ENCODE measurements around the gene ZNF518A.
A peak's percentile ranks its signal among the peaks of the same experiment; 100 is the strongest.

The ZNF518A gene

GRCh38 chr10:96112531-96112930 lies 17.6 kb upstream of the ZNF518A start:
- no peak for DNase-seq (ENCODE audit: low read depth in 1 of 2, low spot score in 1 of 2)
- no peak for TF ChIP-seq JUND (IDR thresholded peaks at IDR 0.05; ENCODE audit: low read depth)
- in situ Hi-C loops (cut with HindIII; ENCODE audit: low pct_unique_long_range_greater_than_20kb, low sequenced_read_pairs) = no loop called here

- in situ Hi-C loops (cut with HindIII; ENCODE audit: low pct_unique_long_range_greater_than_20kb, low sequenced_read_pairs) = no loop called here
- no peak for TF ChIP-seq JUND (IDR thresholded peaks at IDR 0.05; ENCODE audit: low read depth)
- DNase-seq (ENCODE audit: low read depth in 1 of 2, low spot score in 1 of 2) = peak; percentile 73 to 98
These were observed 11.3 kb upstream of the ZNF518A start for GRCh38 chr10:96118604-96119450.

- no peak for TF ChIP-seq JUND (IDR thresholded peaks at IDR 0.05; ENCODE audit: low read depth)
- DNase-seq (ENCODE audit: low read depth in 1 of 2, low spot score in 1 of 2) = no peak
- in situ Hi-C loops (cut with HindIII; ENCODE audit: low pct_unique_long_range_greater_than_20kb, low sequenced_read_pairs) = no loop called here
These were observed 7.3 kb upstream of the ZNF518A start for GRCh38 chr10:96122824-96123223.

- TF ChIP-seq JUND (IDR thresholded peaks at IDR 0.05; ENCODE audit: low read depth) = no peak
- in situ Hi-C loops (cut with HindIII; ENCODE audit: low pct_unique_long_range_greater_than_20kb, low sequenced_read_pairs) = no loop called here
- DNase-seq (ENCODE audit: low read depth in 1 of 2, low spot score in 1 of 2) = peak; percentile 43 to 89
These were observed 5.6 kb upstream of the ZNF518A start for GRCh38 chr10:96124230-96125141.

- no peak for DNase-seq (ENCODE audit: low read depth in 1 of 2, low spot score in 1 of 2)
- TF ChIP-seq JUND (IDR thresholded peaks at IDR 0.05; ENCODE audit: low read depth) = no peak
- in situ Hi-C loops (cut with HindIII; ENCODE audit: low pct_unique_long_range_greater_than_20kb, low sequenced_read_pairs) = no loop called here
These were observed 5.0 kb upstream of the ZNF518A start for GRCh38 chr10:96125142-96125515.

GRCh38 chr10:96130326-96130995 lies 364 bp downstream of the ZNF518A start:
- DNase-seq (ENCODE audit: low read depth in 1 of 2, low spot score in 1 of 2) = peak; percentile 67 to 91
- in situ Hi-C loops (cut with HindIII; ENCODE audit: low pct_unique_long_range_greater_than_20kb, low sequenced_read_pairs) = no loop called here
- TF ChIP-seq JUND (IDR thresholded peaks at IDR 0.05; ENCODE audit: low read depth) = no peak

- no peak for DNase-seq (ENCODE audit: low read depth in 1 of 2, low spot score in 1 of 2)
- no peak for TF ChIP-seq JUND (IDR thresholded peaks at IDR 0.05; ENCODE audit: low read depth)
- in situ Hi-C loops (cut with HindIII; ENCODE audit: low pct_unique_long_range_greater_than_20kb, low sequenced_read_pairs) = no loop called here
These were observed 1.5 kb downstream of the ZNF518A start for GRCh38 chr10:96131621-96132020.

GRCh38 chr10:96133135-96133534 lies 3.0 kb downstream of the ZNF518A start:
- in situ Hi-C loops (cut with HindIII; ENCODE audit: low pct_unique_long_range_greater_than_20kb, low sequenced_read_pairs) = no loop called here
- no peak for TF ChIP-seq JUND (IDR thresholded peaks at IDR 0.05; ENCODE audit: low read depth)
- DNase-seq (ENCODE audit: low read depth in 1 of 2, low spot score in 1 of 2) = no peak

GRCh38 chr10:96136810-96137209 lies 6.7 kb downstream of the ZNF518A start:
- in situ Hi-C loops (cut with HindIII; ENCODE audit: low pct_unique_long_range_greater_than_20kb, low sequenced_read_pairs) = no loop called here
- no peak for DNase-seq (ENCODE audit: low read depth in 1 of 2, low spot score in 1 of 2)
- TF ChIP-seq JUND (IDR thresholded peaks at IDR 0.05; ENCODE audit: low read depth) = no peak

- no peak for TF ChIP-seq JUND (IDR thresholded peaks at IDR 0.05; ENCODE audit: low read depth)
- in situ Hi-C loops (cut with HindIII; ENCODE audit: low pct_unique_long_range_greater_than_20kb, low sequenced_read_pairs) = no loop called here
- no peak for DNase-seq (ENCODE audit: low read depth in 1 of 2, low spot score in 1 of 2)
These were observed 7.5 kb downstream of the ZNF518A start for GRCh38 chr10:96137567-96137966.

GRCh38 chr10:96138102-96138501 lies 8.0 kb downstream of the ZNF518A start:
- in situ Hi-C loops (cut with HindIII; ENCODE audit: low pct_unique_long_range_greater_than_20kb, low sequenced_read_pairs) = no loop called here
- no peak for DNase-seq (ENCODE audit: low read depth in 1 of 2, low spot score in 1 of 2)
- TF ChIP-seq JUND (IDR thresholded peaks at IDR 0.05; ENCODE audit: low read depth) = no peak

- in situ Hi-C loops (cut with HindIII; ENCODE audit: low pct_unique_long_range_greater_than_20kb, low sequenced_read_pairs) = no loop called here
- TF ChIP-seq JUND (IDR thresholded peaks at IDR 0.05; ENCODE audit: low read depth) = no peak
- no peak for DNase-seq (ENCODE audit: low read depth in 1 of 2, low spot score in 1 of 2)
These were observed 22.3 kb downstream of the ZNF518A start for GRCh38 chr10:96152437-96152836.

All from T47D (cell line).